HepG2 (cell line): ENCODE measurements around the gene CD44. TPM values are rescaled to one million over a fixed set of nuclear protein-coding genes. Genes with fewer than 3 reads are reported as not detected.

Experiments
- ATAC-seq: fragments of 200-7000 bp; cut with Tn5 transposase; 3 replicates; pipeline ENCODE4 v1.9.1; 2020; ENCODE audit warnings: mild to moderate bottlenecking, moderate library complexity
- BruUV-seq: library from RNA; stranded (reverse); fragments of 400-500 nt; replicated peaks from 2 replicates; lab custom pipeline; 2021; lab: Mats Ljungman, UMichigan
- CTCF ChIA-PET: fragments of 300-600 bp; formaldehyde crosslinking; extraction: SDS; loops from one replicate; lab custom pipeline; 2021; ENCODE audit warnings: low total read pairs, inconsistent platforms, low intra/inter-chr PET ratio; lab: Yijun Ruan, JAX
- POLR2A ChIA-PET: fragments of 350-600 bp; sonication (Branson Sonifier 250); formaldehyde crosslinking; loops from one replicate; lab custom pipeline; 2020; ENCODE audit warnings: antibody characterized with exemption, inconsistent platforms; lab: Yijun Ruan, JAX
- DNase-seq: peaks from one replicate; pipeline ENCODE4 v3.0.0-alpha.2; 2015; ENCODE audit warnings: low spot score
- FAIRE-seq: peaks from 3 replicates; lab custom pipeline; 2011; peaks lifted over from hg19 to GRCh38; lab: Jason Lieb, UNC
- H2AFZ ChIP-seq: one replicate; pipeline ENCODE4 v1.6.1; 2011; ENCODE audit warnings: low read length, inconsistent platforms
- H3K27ac ChIP-seq: fragments of 300-600 bp; 3 replicates; pipeline ENCODE4 v1.8.0; 2011; ENCODE audit warnings: mixed run types, mild to moderate bottlenecking, mixed read lengths, low read length, inconsistent platforms; ENCODE audit not compliant: insufficient read depth; ENCODE audit errors: extremely low read length
- H3K27me3 ChIP-seq, 2 experiments: fragments of 200-600 bp in 1 of 2; 2 replicates in 1 of 2; 3 replicates in 1 of 2; pipeline versions ENCODE4 v1.6.0 to v1.8.0; 2011; ENCODE audit warnings: low read length in 2 of 2, mild to moderate bottlenecking in 2 of 2, moderate library complexity in 2 of 2, inconsistent platforms in 1 of 2; ENCODE audit not compliant: insufficient read depth in 2 of 2, control insufficient read depth in 1 of 2
- H3K36me3 ChIP-seq, 2 experiments: fragments of 200-600 bp in 1 of 2; replicated peaks in 1 of 2; 2 replicates in 1 of 2; 3 replicates in 1 of 2; pipeline versions ENCODE4 v1.5.1 to v1.8.0; 2011; ENCODE audit warnings: low read length in 2 of 2, inconsistent platforms in 1 of 2; ENCODE audit not compliant: insufficient read depth in 2 of 2, control insufficient read depth in 1 of 2
- H3K4me1 ChIP-seq: 2 replicates; pipeline ENCODE4 v1.5.1; 2012; ENCODE audit warnings: low read length, inconsistent platforms; ENCODE audit not compliant: insufficient read depth
- H3K4me2 ChIP-seq: 2 replicates; pipeline ENCODE4 v1.6.0; 2011; ENCODE audit warnings: low read depth, low read length, inconsistent platforms
- H3K4me3 ChIP-seq, 3 experiments: fragments of 200-600 bp in 1 of 3; sonication (generic), shearing (Covaris generic) in 1 of 3; replicated peaks in 1 of 3; 2 replicates each; pipeline ENCODE4 v1.5.1; 2011 to 2016; ENCODE audit warnings: low read length in 3 of 3, inconsistent platforms in 2 of 3, low read depth in 2 of 3, mild to moderate bottlenecking in 2 of 3, control low read depth in 1 of 3, mixed read lengths in 1 of 3; ENCODE audit not compliant: insufficient read depth in 1 of 3
- H3K79me2 ChIP-seq: one replicate; pipeline ENCODE4 v1.6.1; 2011; ENCODE audit warnings: low read length, inconsistent platforms; ENCODE audit not compliant: insufficient read depth
- H3K9ac ChIP-seq: 2 replicates; pipeline ENCODE4 v1.6.0; 2011; ENCODE audit warnings: mild to moderate bottlenecking, low read depth, low read length, inconsistent platforms; ENCODE audit not compliant: insufficient read depth
- H3K9me3 ChIP-seq: 2 replicates; pipeline ENCODE4 v1.5.1; 2012; ENCODE audit warnings: mild to moderate bottlenecking, low read length
- H4K20me1 ChIP-seq: 2 replicates; pipeline ENCODE4 v1.6.0; 2011; ENCODE audit warnings: inconsistent platforms, mild to moderate bottlenecking, low read length, moderate library complexity; ENCODE audit not compliant: insufficient read depth
- GLI4 ChIP-seq: sonication (generic); formaldehyde crosslinking; IDR thresholded peaks from 2 replicates; pipeline ENCODE4 v1.5.1; 2020; ENCODE audit warnings: missing genetic modification reagents, mild to moderate bottlenecking, moderate library complexity, borderline replicate concordance
- KMT2A ChIP-seq: sonication (generic); formaldehyde crosslinking; IDR thresholded peaks from 2 replicates; pipeline ENCODE4 v1.4.0; 2020; ENCODE audit warnings: missing genetic modification reagents
- SMAD9 ChIP-seq: sonication (generic); formaldehyde crosslinking; IDR thresholded peaks from 2 replicates; pipeline ENCODE4 v1.5.1; 2020; ENCODE audit warnings: mild to moderate bottlenecking, missing genetic modification reagents
- YEATS4 ChIP-seq: sonication (generic); formaldehyde crosslinking; IDR thresholded peaks from 2 replicates; pipeline ENCODE4 v1.4.0; 2020; ENCODE audit warnings: missing genetic modification reagents, borderline replicate concordance
- ZNF562 ChIP-seq: sonication (generic); formaldehyde crosslinking; IDR thresholded peaks from 2 replicates; pipeline ENCODE4 v1.8.0; 2022; ENCODE audit warnings: missing genetic modification reagents, borderline replicate concordance
- ZNF577 ChIP-seq: sonication (generic); formaldehyde crosslinking; IDR thresholded peaks from 2 replicates; pipeline ENCODE4 v1.4.0; 2020; ENCODE audit warnings: mild to moderate bottlenecking, low read depth, missing genetic modification reagents, borderline replicate concordance
- ZSCAN22 ChIP-seq: sonication (generic); formaldehyde crosslinking; IDR thresholded peaks from 2 replicates; pipeline ENCODE4 v1.4.0; 2020; ENCODE audit warnings: mild to moderate bottlenecking, missing genetic modification reagents
- WGBS: methylation state at CpG from one replicate; pipeline ENCODE4 v1.1.6; 2017; ENCODE audit warnings: low lambda C conversion rate; 5-methylcytosine and 5-hydroxymethylcytosine counted together
- in situ Hi-C: cut with HindIII; loops from 2 replicates; pipeline ENCODE4 v1.10.0; 2017; ENCODE audit warnings: low pct_unique_long_range_greater_than_20kb; ENCODE audit not compliant: extremely low pct_ligation_motif_present
- intact Hi-C: fragments of 100-400 bp; cut with micrococcal nuclease; formaldehyde crosslinking; loops from one replicate; pipeline ENCODE4 v1.10.0; 2022; ENCODE audit not compliant: unreplicated experiment
- polyA plus RNA-seq, 8 experiments: library from polyadenylated mRNA; depleted of rRNA in 3 of 8; stranded (reverse) in 7 of 8; unstranded in 1 of 8; fragments of >200 nt; fragmentation: Illumina TruSeq in 4 of 8; extraction: Trizol in 4 of 8; gene quantifications; 2 replicates each; pipeline versions ENCODE4 v1.2.1 to v1.2.3, GENCODE V29; 2011 to 2016; ENCODE audit warnings: low read depth in 4 of 8, missing spikeins in 1 of 8, mixed read lengths in 1 of 8; ENCODE audit not compliant: insufficient read depth in 1 of 8
- total RNA-seq, 5 experiments: library from RNA; depleted of rRNA; stranded (reverse); fragments of >200 nt; fragmentation: Illumina TruSeq; extraction: Trizol; gene quantifications; 2 replicates each; pipeline ENCODE4 v1.2.3, GENCODE V29; 2016; ENCODE audit warnings: low read depth in 1 of 5
- TF ChIP-seq, protein P1 (sequence below), 2 experiments: sonication (generic) in 1 of 2; formaldehyde crosslinking in 1 of 2; IDR thresholded peaks; 2 replicates each; pipeline versions ENCODE4 v1.5.1 to v1.6.1; 2011 to 2020; ENCODE audit warnings: borderline replicate concordance in 1 of 2, low read depth in 1 of 2, low read length in 1 of 2, mild to moderate bottlenecking in 1 of 2, missing genetic modification reagents in 1 of 2, moderate library complexity in 1 of 2
- TF ChIP-seq, protein P2 (sequence below): sonication (generic); formaldehyde crosslinking; IDR thresholded peaks from 2 replicates; pipeline ENCODE4 v1.5.0; 2020; ENCODE audit warnings: missing genetic modification reagents

The CD44 gene
- total and polyA plus RNA-seq, 2 of the 13 experiments (the other 11 are each of a cell fraction or from before 2014, with no cell fraction given), result 0.02 to 0.11 TPM

DNA sequence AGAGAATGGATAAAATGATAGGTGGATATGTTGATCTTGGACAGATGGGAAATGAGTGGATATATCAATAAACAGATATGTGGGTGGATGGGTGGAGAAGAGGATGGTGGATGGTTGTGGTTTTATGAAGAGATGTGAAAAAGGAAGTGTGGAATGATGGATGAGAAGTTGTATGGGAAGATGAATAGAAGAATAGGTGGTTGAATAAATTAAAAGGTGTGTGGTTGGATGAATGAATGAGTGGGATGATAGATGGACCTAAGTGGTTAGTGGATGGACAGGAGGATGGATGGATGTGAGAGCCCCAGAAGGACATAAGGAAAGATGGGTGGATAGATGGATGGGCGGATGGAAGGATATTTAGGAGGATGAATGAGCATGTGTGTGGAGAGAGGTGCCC is 913 bp upstream of the CD44 start:
- Histone ChIP-seq H3K79me2 (no peaks in the 10 kb centered on the region), H3K27ac (no peak overlapping the region), H2AFZ (no peak overlapping the region), H3K9me3 (no peaks in the 10 kb centered on the region), H3K4me2 (no peak overlapping the region), H3K36me3 (no peaks in the 10 kb centered on the region), H4K20me1 (no peaks in the 10 kb centered on the region), H3K27me3 (peaks cover 4 to 44% of the 10 kb centered on the region in 2 experiments; a peak in 3 of 5 replicates), H3K9ac (no peak overlapping the region), H3K4me1 (peaks cover 9% of the 10 kb centered on the region; the same call in 1 of the 2 replicates), H3K4me3 (no peak overlapping the region)
- TF ChIP-seq, protein P1, sequence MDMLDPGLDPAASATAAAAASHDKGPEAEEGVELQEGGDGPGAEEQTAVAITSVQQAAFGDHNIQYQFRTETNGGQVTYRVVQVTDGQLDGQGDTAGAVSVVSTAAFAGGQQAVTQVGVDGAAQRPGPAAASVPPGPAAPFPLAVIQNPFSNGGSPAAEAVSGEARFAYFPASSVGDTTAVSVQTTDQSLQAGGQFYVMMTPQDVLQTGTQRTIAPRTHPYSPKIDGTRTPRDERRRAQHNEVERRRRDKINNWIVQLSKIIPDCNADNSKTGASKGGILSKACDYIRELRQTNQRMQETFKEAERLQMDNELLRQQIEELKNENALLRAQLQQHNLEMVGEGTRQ (IDR thresholded peaks at IDR 0.05; ENCODE audit: low read depth, low read length), result no peak
- TF ChIP-seq, protein P1 (CRISPR knock-in tag; IDR thresholded peaks at IDR 0.05; ENCODE audit: borderline replicate concordance), result no peak
- TF ChIP-seq GLI4 (CRISPR knock-in tag) (no peak), ZNF577 (CRISPR knock-in tag) (no peak), SMAD9 (CRISPR knock-in tag) (no peak), ZSCAN22 (no peak), YEATS4 (CRISPR knock-in tag) (no peak), ZNF562 (CRISPR knock-in tag) (no peak), KMT2A (CRISPR knock-in tag) (no peak)
- TF ChIP-seq, protein P2, sequence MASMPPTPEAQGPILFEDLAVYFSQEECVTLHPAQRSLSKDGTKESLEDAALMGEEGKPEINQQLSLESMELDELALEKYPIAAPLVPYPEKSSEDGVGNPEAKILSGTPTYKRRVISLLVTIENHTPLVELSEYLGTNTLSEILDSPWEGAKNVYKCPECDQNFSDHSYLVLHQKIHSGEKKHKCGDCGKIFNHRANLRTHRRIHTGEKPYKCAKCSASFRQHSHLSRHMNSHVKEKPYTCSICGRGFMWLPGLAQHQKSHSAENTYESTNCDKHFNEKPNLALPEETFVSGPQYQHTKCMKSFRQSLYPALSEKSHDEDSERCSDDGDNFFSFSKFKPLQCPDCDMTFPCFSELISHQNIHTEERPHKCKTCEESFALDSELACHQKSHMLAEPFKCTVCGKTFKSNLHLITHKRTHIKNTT (CRISPR knock-in tag), result no peak
- intact Hi-C loops (no loop called here), in situ Hi-C loops (no loop called here)
- no TSS peak for BruUV-seq
- ChIA-PET POLR2A (no interaction called here), CTCF (no interaction called here)
- ATAC-seq (no peak), FAIRE-seq (no peak), DNase-seq (no peak)
- 31% methylated on average over 1 of the region's 1 CpG for WGBS
